ENCODE data around the gene USPL1.

DNA sequence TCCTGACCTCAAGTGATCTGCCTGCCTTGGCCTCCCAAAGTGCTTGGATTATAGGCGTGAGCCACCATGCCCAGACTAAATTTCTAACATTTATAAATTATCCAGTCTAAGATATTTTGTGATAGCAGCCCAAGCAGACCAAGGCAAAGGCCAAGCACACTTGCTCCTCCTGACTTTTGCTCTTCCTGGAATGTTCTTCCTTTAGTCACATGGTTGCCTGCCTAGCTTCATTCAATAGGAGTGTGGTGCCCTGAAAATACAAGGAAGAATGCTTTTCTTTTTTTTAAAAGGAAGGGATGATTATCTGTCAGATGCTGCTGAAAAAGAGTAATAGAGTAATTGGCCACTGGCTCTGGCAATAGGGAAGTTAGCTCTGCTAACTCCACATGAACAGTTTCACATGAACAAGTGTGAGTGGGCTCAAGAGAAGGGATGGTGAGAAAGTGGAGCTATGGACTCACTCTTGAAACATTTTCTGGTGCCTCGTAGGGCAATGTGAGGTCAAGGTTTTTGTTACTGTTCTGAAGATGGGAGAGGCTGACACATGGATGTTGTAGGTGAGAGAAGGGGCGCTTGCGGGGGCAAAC is 47.1 kb downstream of the USPL1 start:
- TF ChIP-seq, protein P1, sequence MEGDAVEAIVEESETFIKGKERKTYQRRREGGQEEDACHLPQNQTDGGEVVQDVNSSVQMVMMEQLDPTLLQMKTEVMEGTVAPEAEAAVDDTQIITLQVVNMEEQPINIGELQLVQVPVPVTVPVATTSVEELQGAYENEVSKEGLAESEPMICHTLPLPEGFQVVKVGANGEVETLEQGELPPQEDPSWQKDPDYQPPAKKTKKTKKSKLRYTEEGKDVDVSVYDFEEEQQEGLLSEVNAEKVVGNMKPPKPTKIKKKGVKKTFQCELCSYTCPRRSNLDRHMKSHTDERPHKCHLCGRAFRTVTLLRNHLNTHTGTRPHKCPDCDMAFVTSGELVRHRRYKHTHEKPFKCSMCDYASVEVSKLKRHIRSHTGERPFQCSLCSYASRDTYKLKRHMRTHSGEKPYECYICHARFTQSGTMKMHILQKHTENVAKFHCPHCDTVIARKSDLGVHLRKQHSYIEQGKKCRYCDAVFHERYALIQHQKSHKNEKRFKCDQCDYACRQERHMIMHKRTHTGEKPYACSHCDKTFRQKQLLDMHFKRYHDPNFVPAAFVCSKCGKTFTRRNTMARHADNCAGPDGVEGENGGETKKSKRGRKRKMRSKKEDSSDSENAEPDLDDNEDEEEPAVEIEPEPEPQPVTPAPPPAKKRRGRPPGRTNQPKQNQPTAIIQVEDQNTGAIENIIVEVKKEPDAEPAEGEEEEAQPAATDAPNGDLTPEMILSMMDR (IDR thresholded peaks at IDR 0.05), result no peak
- no peak for TF ChIP-seq POLR2A (IDR thresholded peaks at IDR 0.05)
